ENCODE data around the gene C3orf22.

C3orf22 gene

DNA sequence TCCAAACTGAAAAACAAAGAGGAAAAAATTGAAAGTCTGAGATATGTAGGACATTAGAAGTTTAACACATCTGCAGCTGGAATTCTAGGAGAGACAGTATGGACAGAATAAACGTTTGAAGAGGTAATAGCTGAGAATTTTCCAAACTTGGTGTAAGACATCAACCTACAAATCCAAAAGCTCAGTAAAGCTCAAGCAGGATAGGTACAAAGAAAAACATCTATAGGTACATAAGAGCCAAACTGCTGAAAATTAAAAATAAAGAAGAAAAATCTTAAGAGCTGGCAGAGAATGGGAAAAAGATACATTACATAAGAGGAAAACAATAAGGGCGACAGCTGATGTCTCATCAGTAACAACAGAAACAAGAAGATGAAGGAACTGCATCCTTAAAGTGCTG, 22.8 kb upstream of the C3orf22 start:
- TF ChIP-seq, protein P1, sequence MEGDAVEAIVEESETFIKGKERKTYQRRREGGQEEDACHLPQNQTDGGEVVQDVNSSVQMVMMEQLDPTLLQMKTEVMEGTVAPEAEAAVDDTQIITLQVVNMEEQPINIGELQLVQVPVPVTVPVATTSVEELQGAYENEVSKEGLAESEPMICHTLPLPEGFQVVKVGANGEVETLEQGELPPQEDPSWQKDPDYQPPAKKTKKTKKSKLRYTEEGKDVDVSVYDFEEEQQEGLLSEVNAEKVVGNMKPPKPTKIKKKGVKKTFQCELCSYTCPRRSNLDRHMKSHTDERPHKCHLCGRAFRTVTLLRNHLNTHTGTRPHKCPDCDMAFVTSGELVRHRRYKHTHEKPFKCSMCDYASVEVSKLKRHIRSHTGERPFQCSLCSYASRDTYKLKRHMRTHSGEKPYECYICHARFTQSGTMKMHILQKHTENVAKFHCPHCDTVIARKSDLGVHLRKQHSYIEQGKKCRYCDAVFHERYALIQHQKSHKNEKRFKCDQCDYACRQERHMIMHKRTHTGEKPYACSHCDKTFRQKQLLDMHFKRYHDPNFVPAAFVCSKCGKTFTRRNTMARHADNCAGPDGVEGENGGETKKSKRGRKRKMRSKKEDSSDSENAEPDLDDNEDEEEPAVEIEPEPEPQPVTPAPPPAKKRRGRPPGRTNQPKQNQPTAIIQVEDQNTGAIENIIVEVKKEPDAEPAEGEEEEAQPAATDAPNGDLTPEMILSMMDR (conservative IDR thresholded peaks at IDR 0.05), result no peak
- no peak for TF ChIP-seq ZFX (IDR thresholded peaks at IDR 0.05)
- no peak overlapping the region for H3K27ac ChIP-seq

DNA sequence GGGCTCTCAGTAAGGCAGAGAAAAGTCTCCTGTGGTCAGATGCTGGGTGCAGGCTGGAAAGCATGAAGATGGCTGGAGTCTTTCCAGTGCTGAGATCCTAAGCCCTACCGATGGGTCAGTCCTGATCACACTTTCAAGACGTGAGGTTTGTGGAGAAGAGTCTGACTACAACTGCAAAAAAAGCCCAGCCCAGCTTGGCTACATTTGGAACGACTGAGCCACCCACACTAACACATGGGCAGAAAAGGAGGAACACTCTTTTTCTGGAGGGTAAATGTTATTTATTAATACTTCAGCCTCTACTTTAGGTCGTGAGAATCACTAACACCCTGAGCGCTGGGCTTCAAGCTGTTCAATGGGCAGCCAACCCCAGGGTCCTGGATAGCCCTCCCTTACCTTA, 22.0 kb upstream of the C3orf22 start:
- H3K27ac ChIP-seq, result no peak overlapping the region

DNA sequence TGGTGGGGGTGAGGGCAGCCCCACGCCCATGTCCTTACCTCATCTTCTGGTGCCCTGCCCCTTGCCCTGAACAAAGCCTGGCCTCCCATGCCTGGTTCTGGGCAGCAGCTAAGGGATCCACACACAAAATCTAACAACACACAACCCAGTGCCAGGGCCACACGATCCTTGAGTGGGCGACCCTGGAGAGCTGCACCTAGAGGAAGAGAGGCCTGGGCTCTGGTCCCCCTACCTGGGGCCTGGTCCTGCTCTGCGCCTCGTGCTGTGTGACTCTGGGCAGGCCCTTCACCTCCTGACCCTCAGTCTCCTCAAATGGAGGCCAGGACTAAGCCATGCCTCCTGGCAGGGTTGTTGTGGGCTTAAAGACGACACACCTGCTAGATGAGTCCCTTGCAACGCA, 20.0 kb upstream of the C3orf22 start:
- H3K27ac ChIP-seq, result no peak overlapping the region
- TF ChIP-seq, protein P1 (conservative IDR thresholded peaks at IDR 0.05), result no peak
- TF ChIP-seq ZFX (IDR thresholded peaks at IDR 0.05), result no peak

More for the DNA sequence above, 22.0 kb upstream of the C3orf22 start:
- TF ChIP-seq, protein P1 (conservative IDR thresholded peaks at IDR 0.05), result no peak
- TF ChIP-seq ZFX (IDR thresholded peaks at IDR 0.05), result no peak

DNA sequence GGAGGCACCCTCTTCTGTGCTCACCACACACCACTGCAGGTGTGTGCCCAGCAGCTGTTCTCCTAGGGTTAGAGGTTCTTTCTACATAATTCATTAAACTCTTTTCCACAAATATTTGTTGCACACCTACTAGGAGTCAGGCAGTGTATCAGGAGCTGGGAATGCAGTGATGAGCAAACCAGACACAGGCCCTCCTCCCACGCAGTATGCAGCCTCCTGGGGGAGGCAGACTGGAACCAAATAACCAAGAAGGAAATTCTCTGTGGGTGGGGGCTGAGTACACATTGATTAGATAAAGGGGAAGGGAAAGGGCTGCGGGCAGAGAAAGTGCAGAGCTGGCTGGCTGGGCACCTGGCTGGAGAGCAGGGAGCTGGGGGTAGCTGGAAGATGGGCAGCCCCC, 18.5 kb upstream of the C3orf22 start:
- H3K27ac ChIP-seq, result no peak overlapping the region
- TF ChIP-seq, protein P1 (conservative IDR thresholded peaks at IDR 0.05), result no peak
- TF ChIP-seq ZFX (IDR thresholded peaks at IDR 0.05), result no peak

DNA sequence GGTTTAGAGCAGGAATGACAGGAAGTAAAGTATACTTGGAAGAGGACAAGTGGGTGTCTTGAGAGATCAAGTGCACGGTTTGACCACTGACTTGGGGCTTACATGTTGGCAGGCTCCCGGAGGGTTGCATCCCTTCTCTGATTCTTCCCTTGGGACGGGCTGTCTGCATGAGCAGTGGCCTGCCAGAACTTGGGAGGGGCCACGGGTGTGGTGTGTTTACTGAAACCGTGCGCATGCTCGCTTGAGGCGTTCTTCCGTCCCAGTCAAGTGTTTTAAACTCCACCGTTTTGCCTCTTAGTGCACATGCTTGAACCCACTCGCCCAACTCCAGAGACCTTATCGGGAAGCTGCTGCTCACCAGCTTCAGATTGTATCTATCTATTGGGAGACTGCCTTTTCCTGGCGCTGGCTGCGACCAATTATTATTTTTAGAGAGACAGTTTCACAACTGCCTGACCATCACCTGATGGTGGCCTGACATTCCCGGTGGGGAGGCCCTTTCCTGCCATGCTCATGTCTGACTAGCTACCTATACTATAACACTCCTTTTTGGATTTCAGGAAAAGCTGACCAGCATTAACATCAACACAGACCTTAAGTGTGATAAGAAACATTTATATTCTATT, 14.9 kb upstream of the C3orf22 start:
- H3K27ac ChIP-seq, result no peak overlapping the region
- no peak for TF ChIP-seq ZFX (IDR thresholded peaks at IDR 0.05)
- TF ChIP-seq, protein P1 (conservative IDR thresholded peaks at IDR 0.05), result no peak

DNA sequence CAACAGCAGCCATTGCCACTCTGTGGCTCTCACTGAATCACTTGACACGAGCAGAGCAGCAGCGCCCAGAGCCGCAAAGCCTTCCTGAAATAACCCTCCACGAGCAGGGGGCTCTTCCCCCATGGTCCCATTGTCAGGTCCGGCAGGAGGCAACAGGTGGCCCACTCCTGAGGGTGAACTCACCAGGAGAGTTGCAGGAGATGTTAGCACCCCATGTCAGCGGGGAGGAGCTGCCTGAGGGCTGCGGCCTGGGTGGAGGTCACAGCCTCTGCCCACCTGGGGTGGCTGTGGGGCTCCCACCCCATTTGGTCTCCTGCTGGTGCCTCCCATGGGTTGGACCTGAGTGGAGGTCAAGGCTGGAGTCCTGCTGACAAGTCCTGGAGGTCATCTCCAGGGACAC, 12.3 kb upstream of the C3orf22 start:
- no peak for TF ChIP-seq ZFX (IDR thresholded peaks at IDR 0.05)
- TF ChIP-seq, protein P1 (conservative IDR thresholded peaks at IDR 0.05), result no peak
- H3K27ac ChIP-seq, result no peak overlapping the region

DNA sequence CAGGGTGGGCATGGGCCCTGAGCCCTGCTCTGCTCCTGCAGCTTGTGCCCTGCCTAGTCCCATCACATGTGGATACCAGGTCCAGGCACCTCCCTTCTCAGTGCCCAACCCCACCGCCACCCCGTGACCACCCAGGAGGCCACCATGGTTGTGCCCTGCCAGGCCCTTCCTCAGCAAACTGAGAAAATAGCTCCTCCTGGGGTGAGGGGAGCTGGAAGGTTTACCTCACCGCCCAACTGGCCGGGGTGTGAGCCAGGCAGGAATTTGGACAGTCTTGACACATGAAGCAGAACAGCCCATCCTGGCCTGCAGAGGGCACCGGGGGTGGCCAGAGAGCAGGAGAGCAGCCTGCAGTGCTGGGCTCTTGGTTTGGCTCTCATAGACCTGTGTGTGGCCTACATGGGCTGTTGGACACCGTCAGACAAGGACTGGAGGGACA, 11.4 kb upstream of the C3orf22 start:
- TF ChIP-seq, protein P1 (conservative IDR thresholded peaks at IDR 0.05), result no peak
- TF ChIP-seq ZFX (IDR thresholded peaks at IDR 0.05), result no peak
- H3K27ac ChIP-seq, result no peak overlapping the region

All from C4-2B (cell line).